Astrocyte (in vitro differentiated cells and primary cell): ENCODE data around the gene RASA4B. TPM values are rescaled to one million over a fixed set of nuclear protein-coding genes. Genes with fewer than 3 reads are reported as not detected.
"Not testable (repeated sequence)": the region's sequence is repeated elsewhere in the genome, so short reads cannot be mapped to it uniquely, and the experiment has no call there.

Experiments
- DNase-seq: peaks from one replicate; pipeline ENCODE4 v3.0.0-alpha.2; 2010; ENCODE audit warnings: low read depth
- FAIRE-seq: peaks from 2 replicates; lab custom pipeline; 2011; peaks lifted over from hg19 to GRCh38; lab: Jason Lieb, UNC
- H2AFZ ChIP-seq: 2 replicates; pipeline ENCODE4 v1.6.0; 2012; ENCODE audit warnings: low read depth, low read length, inconsistent platforms
- H3K27ac ChIP-seq: 2 replicates; pipeline ENCODE4 v1.5.1; 2011; ENCODE audit warnings: low read depth, low read length, inconsistent platforms
- H3K27me3 ChIP-seq: 2 replicates; pipeline ENCODE4 v1.6.0; 2011; ENCODE audit warnings: low read length, inconsistent platforms; ENCODE audit not compliant: insufficient read depth
- H3K36me3 ChIP-seq: 2 replicates; pipeline ENCODE4 v1.5.1; 2011; ENCODE audit warnings: low read length, inconsistent platforms; ENCODE audit not compliant: insufficient read depth
- H3K4me1 ChIP-seq: 2 replicates; pipeline ENCODE4 v1.5.1; 2011; ENCODE audit warnings: low read length, inconsistent platforms; ENCODE audit not compliant: insufficient read depth
- H3K4me2 ChIP-seq: 2 replicates; pipeline ENCODE4 v1.6.0; 2012; ENCODE audit warnings: low read length, inconsistent platforms
- H3K4me3 ChIP-seq: 2 replicates; pipeline ENCODE4 v1.5.1; 2011; ENCODE audit warnings: low read depth, mild to moderate bottlenecking, low read length, inconsistent platforms; ENCODE audit not compliant: insufficient read depth
- H3K79me2 ChIP-seq: 2 replicates; pipeline ENCODE4 v1.6.0; 2012; ENCODE audit warnings: mild to moderate bottlenecking, low read length, inconsistent platforms; ENCODE audit not compliant: insufficient read depth
- H3K9ac ChIP-seq: 2 replicates; pipeline ENCODE4 v1.6.0; 2012; ENCODE audit warnings: mild to moderate bottlenecking, low read length, inconsistent platforms
- H3K9me3 ChIP-seq: 2 replicates; pipeline ENCODE4 v1.5.1; 2012; ENCODE audit warnings: low read depth, mild to moderate bottlenecking, low read length, inconsistent platforms; ENCODE audit not compliant: insufficient read depth
- H4K20me1 ChIP-seq: 2 replicates; pipeline ENCODE4 v1.6.0; 2012; ENCODE audit warnings: low read length, inconsistent platforms; ENCODE audit not compliant: insufficient read depth
- H3K27ac Mint-ChIP-seq: one replicate; pipeline ENCODE4 v1.8.0; 2021; ENCODE audit warnings: mild to moderate bottlenecking, mixed read lengths; ENCODE audit not compliant: unreplicated experiment
- H3K27me3 Mint-ChIP-seq: one replicate; pipeline ENCODE4 v1.8.0; 2021; ENCODE audit warnings: low read depth, mixed read lengths; ENCODE audit not compliant: unreplicated experiment
- H3K36me3 Mint-ChIP-seq: one replicate; pipeline ENCODE4 v1.8.0; 2021; ENCODE audit warnings: low read depth, mixed read lengths; ENCODE audit not compliant: unreplicated experiment
- H3K4me1 Mint-ChIP-seq: one replicate; pipeline ENCODE4 v1.8.0; 2021; ENCODE audit warnings: low read depth, mixed read lengths; ENCODE audit not compliant: unreplicated experiment
- H3K4me3 Mint-ChIP-seq: one replicate; pipeline ENCODE4 v1.8.0; 2021; ENCODE audit warnings: mild to moderate bottlenecking, moderate library complexity, mixed read lengths; ENCODE audit not compliant: unreplicated experiment
- H3K9me3 Mint-ChIP-seq: one replicate; pipeline ENCODE4 v1.8.0; 2021; ENCODE audit warnings: mild to moderate bottlenecking, mixed read lengths; ENCODE audit not compliant: unreplicated experiment
- total RNA-seq: library from RNA; stranded (reverse); gene quantifications from 2 replicates; pipeline ENCODE4 v1.2.1, GENCODE V29; 2021

Gene RASA4B
- total RNA-seq, 1 donor from 2014 or later: 1.1 TPM

DNA sequence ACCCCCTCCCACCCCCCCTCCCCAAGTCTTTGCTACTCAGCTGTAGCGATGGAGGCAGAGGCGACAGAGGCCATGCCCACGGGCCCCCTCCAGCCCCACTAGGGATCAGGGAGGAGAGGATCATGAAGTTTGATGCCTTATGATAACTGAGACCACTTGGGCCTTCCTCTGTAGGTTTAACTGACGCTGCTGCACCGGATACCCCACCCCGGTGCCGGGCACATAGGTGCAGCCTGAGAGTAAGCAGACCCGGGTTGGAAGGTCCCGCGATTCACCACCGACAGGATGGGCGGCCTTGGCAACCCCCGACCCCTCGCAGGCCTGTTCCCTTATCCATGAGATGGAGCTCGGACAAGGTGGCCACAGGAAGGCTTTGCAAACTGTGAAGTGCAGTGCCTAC lies 23.6 kb downstream of the RASA4B start:
- H3K4me3 ChIP-seq, H3K36me3 ChIP-seq, H3K27me3 Mint-ChIP-seq, H3K79me2 ChIP-seq, DNase-seq, H3K9me3 ChIP-seq, H2AFZ ChIP-seq, H3K9ac ChIP-seq, H3K27ac ChIP-seq, H3K27me3 ChIP-seq, FAIRE-seq, H3K9me3 Mint-ChIP-seq, H3K27ac Mint-ChIP-seq, H3K4me1 ChIP-seq, H4K20me1 ChIP-seq, H3K4me2 ChIP-seq, H3K4me3 Mint-ChIP-seq, H3K4me1 Mint-ChIP-seq, H3K36me3 Mint-ChIP-seq: not testable (repeated sequence)

DNA sequence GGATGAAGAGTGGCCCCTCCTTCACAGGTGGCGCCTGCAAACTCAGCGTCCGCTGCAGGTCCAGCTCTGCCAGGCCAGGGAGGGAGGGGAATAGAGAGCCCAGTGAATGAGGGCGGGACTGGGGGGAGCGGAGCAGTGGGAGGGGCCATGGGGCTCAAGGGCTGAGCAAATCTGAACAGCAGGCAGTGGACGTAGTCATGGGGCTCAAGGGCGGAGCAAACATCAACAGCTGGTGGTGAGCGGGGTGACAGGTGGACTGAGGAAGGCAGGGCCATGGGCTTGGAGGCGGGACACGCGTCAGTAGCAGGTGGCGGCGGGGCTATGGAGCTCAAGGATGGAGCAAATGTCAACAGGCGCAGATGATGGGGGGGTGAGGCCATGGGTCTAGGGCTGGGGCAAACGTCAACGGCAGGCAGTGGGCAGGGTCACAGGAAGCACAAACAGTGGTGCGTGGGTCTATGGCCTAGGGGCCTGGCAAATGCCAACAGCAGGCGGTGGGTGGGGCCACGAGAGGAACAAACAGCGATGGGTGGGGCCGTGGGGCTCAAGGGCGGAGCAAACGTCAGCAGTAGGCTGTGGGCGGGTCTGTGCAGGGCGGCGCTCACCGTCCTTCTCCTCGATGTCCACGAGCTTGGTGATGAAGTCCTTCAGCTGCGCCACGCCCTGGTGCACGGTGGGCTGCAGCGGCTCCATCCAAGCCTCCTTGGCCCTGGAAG lies 24.2 kb downstream of the RASA4B start:
- H3K9ac ChIP-seq, H3K27me3 ChIP-seq, H3K9me3 ChIP-seq, H3K27ac ChIP-seq, H3K4me3 Mint-ChIP-seq, H2AFZ ChIP-seq, H3K4me1 ChIP-seq, H3K36me3 ChIP-seq, H3K79me2 ChIP-seq, FAIRE-seq, DNase-seq, H3K27ac Mint-ChIP-seq, H3K4me3 ChIP-seq, H3K9me3 Mint-ChIP-seq, H4K20me1 ChIP-seq, H3K27me3 Mint-ChIP-seq, H3K4me1 Mint-ChIP-seq, H3K4me2 ChIP-seq, H3K36me3 Mint-ChIP-seq: not testable (repeated sequence)

DNA sequence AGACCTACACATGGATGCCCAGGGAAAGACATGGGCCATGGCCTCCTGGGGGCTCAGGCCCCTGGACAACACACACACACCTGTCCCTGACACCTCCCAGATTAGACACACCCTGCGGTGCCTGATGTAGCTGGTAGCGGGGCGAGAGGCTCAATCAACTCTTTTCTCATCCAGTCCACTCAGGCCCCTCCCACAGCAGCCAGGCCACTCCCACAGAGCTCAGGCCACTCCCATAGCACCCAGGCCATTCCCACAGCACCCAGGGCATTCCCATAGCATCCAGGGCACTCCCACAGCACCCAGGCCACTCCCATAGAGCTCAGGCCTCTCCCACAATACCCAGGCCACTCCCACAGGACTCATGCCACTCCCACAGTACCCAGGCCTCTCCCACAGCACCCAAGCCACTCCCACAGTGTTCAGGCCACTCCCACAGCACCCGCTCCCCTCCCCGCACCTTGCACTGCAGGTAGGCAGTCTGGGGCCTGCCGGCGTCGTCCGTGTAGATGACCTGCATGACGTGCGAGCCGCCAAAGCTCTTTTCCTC lies 27.0 kb downstream of the RASA4B start:
- not testable (repeated sequence) for H3K4me1 ChIP-seq, FAIRE-seq, H3K27me3 ChIP-seq, H3K4me3 ChIP-seq, H3K27me3 Mint-ChIP-seq, H3K36me3 Mint-ChIP-seq, H3K4me3 Mint-ChIP-seq, H3K27ac Mint-ChIP-seq, DNase-seq, H3K9me3 ChIP-seq, H3K36me3 ChIP-seq, H3K9ac ChIP-seq, H3K4me2 ChIP-seq, H2AFZ ChIP-seq, H3K79me2 ChIP-seq, H3K27ac ChIP-seq, H3K9me3 Mint-ChIP-seq, H4K20me1 ChIP-seq, H3K4me1 Mint-ChIP-seq

DNA sequence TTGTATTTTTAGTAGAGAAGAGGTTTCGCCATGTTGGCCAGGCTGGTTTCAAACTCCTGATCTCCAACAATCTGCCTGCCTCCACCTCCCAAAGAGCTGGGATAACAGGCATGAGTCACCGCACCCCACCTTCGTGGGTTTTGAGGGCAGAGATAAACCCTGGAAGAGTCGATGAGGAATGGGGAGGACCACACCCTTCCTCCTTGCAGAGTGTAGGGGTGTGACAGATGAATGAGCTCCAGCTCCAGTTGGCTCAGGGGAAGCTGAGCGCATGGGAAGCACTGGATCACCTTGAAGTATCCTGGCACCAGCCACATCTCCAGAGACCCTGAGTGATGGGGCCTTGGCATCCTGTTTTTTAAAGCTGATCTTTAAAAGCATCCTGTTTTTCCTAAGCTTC lies 33.3 kb downstream of the RASA4B start:
- H2AFZ ChIP-seq, H3K4me1 Mint-ChIP-seq, H3K27me3 ChIP-seq, H3K4me2 ChIP-seq, H3K27ac ChIP-seq, H3K4me3 ChIP-seq, DNase-seq, FAIRE-seq, H3K79me2 ChIP-seq, H3K9ac ChIP-seq, H3K4me3 Mint-ChIP-seq, H3K36me3 ChIP-seq, H3K9me3 Mint-ChIP-seq, H4K20me1 ChIP-seq, H3K27ac Mint-ChIP-seq, H3K4me1 ChIP-seq, H3K27me3 Mint-ChIP-seq, H3K36me3 Mint-ChIP-seq, H3K9me3 ChIP-seq: not testable (repeated sequence)

DNA sequence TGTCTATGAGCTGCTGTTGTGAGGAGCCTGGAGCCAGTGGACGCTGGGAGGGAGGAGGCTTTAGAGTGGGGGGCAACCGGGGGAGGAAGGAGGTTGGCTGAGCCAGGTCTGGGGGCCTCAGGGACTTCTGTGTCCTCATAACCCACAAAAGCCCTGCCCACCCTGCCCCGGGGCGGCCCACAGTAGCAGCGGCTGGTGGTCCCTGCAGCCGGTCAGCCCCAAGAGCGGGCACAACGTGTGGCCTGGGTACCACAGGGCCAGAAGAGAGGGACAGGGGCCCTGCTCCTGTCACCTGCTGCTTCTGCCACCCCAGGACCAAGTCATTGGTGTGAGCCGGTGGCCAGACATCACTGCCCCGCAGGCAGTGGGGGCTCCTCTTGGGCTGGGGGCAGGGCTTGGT lies 35.6 kb downstream of the RASA4B start:
- H3K36me3 ChIP-seq, H4K20me1 ChIP-seq, H2AFZ ChIP-seq, H3K27ac ChIP-seq, FAIRE-seq, H3K27me3 Mint-ChIP-seq, H3K4me1 Mint-ChIP-seq, H3K4me2 ChIP-seq, H3K79me2 ChIP-seq, H3K9me3 Mint-ChIP-seq, H3K4me1 ChIP-seq, H3K27ac Mint-ChIP-seq, DNase-seq, H3K36me3 Mint-ChIP-seq, H3K9ac ChIP-seq, H3K4me3 ChIP-seq, H3K4me3 Mint-ChIP-seq, H3K27me3 ChIP-seq, H3K9me3 ChIP-seq: not testable (repeated sequence)
